ENCODE results near the gene ALG6. TPM values are rescaled to one million over a fixed set of nuclear protein-coding genes. Genes with fewer than 3 reads are reported as not detected.

ALG6 gene
- total RNA-seq, 1 experiment from 2014 or later, result 21.4 TPM

DNA sequence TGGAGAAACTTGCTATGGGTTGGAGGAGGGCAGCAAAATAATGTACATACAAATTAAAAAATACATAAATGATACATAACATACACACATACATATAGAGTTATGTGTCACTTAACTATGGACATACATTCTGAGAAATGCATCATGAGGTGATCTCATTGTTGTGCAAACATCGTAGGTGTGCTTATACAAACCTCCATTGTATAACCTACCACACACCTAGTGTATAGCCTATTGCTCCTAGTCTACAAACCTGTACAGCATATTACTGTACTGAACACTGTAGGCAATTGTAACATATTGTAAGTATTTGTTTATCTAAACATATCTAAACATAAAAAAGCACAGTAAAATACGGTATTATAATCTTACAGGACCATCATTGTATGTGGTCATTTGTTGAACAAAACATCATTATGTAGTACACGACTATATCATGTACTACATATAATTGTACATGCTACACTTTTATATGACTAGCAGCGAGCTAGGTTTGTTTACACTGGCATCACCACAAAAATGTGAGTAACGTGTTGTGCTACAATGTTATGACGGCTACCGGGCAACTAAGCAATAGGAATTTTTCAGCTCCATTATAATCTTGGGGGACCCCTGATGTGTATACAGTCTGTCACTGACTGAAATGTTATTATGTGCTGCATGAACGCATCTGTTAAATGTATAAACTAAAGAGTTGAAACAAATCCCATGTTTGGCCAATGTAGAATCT, 120.1 kb downstream of the ALG6 start:
- Histone ChIP-seq H2BK120ac (ENCODE audit: low read depth, low read length, poor library complexity, severe bottlenecking) (no peak overlapping the region), H3K14ac (ENCODE audit: insufficient read depth, low read length) (no peak overlapping the region), H4K20me1 (ENCODE audit: control insufficient read depth, insufficient read depth, insufficient read length) (no peaks in the 10 kb centered on the region), H3K23ac (ENCODE audit: insufficient read length, low read depth, low read length) (no peak overlapping the region), H4K91ac (ENCODE audit: insufficient read length, low read depth, low read length) (no peak overlapping the region), H2BK5ac (ENCODE audit: insufficient read length, low read length) (no peak overlapping the region), H2BK15ac (ENCODE audit: low read depth, low read length) (no peak overlapping the region), H3K79me2 (ENCODE audit: insufficient read depth, low read length) (no peaks in the 10 kb centered on the region), H3K4me2 (ENCODE audit: insufficient read depth, insufficient read length, low read length) (no peak overlapping the region), H4K5ac (ENCODE audit: insufficient read length, low read depth, low read length) (no peak overlapping the region), H3K9ac (ENCODE audit: extremely low read depth, insufficient read length, low read length) (no peak overlapping the region), H3K4ac (ENCODE audit: low read depth, low read length) (no peak overlapping the region), H2BK12ac (ENCODE audit: insufficient read length, low read depth, low read length) (no peak overlapping the region), H2BK20ac (ENCODE audit: low read depth, low read length, poor library complexity, severe bottlenecking) (no peak overlapping the region), H3K23me2 (ENCODE audit: insufficient read length, low read depth, low read length, poor library complexity, severe bottlenecking) (no peaks in the 10 kb centered on the region), H3K9me3 (ENCODE audit: control insufficient read depth, low read depth, low read length) (no peaks in the 10 kb centered on the region), H3K56ac (ENCODE audit: insufficient read length, low read depth, low read length) (no peak overlapping the region), H3K27ac (ENCODE audit: insufficient read length, low read depth, low read length) (no peak overlapping the region), H4K8ac (replicated peaks; ENCODE audit: insufficient read length, low read depth, low read length) (no peak overlapping the region), H3K18ac (ENCODE audit: insufficient read length, low read depth, low read length) (no peak overlapping the region), H3K4me1 (ENCODE audit: insufficient read depth, low read length) (no peaks in the 10 kb centered on the region), H2AK5ac (ENCODE audit: insufficient read length, low read length) (no peak overlapping the region), H2AFZ (ENCODE audit: low read length) (no peak overlapping the region), H3K27me3 (ENCODE audit: insufficient read depth, low read length) (no peaks in the 10 kb centered on the region), H3K79me1 (ENCODE audit: insufficient read depth, low read depth, low read length, poor library complexity, severe bottlenecking) (no peaks in the 10 kb centered on the region), H3T11ph (ENCODE audit: low read length) (no peak overlapping the region)
- no peaks in the 10 kb centered on the region for H3K27me3 Mint-ChIP-seq (ENCODE audit: low read depth)
- no peak for DNase-seq
- H3K4me1 Mint-ChIP-seq, result peaks cover 0 to 2% of the 10 kb centered on the region in 2 experiments; a peak in 1 of 4 replicates
- H3K27ac Mint-ChIP-seq, result no peak overlapping the region
- no peak for TF ChIP-seq CTCF (conservative IDR thresholded peaks at IDR 0.05)
- no peaks in the 10 kb centered on the region for H3K36me3 Mint-ChIP-seq (ENCODE audit: insufficient read depth in 1 of 3, low read depth in 3 of 3)
- WGBS (ENCODE audit: extremely low coverage, insufficient read length, low lambda C conversion rate), result no CpG with 5 or more reads among the region's 8 CpGs
- H3K9me3 Mint-ChIP-seq, result no peaks in the 10 kb centered on the region
- H3K4me3 Mint-ChIP-seq, result no peak overlapping the region

Small RNA genes within 50 kb of the gene (microRNA-seq; reads per million reads assigned to microRNA genes)
- gene MIR6068 (ENCODE audit: borderline microRNAs expressed), result not detected

Other genes starting within 250 kb of the ALG6 start
- 25.8 and 26.1 TPM in 2 replicates for gene FOXD3, start 45.1 kb upstream of the ALG6 start, total RNA-seq (2021)
- 46.6 and 47.2 TPM in 2 replicates for gene ITGB3BP, start 155.6 kb downstream of the ALG6 start, total RNA-seq (2021)
- 3.0 and 4.2 TPM in 2 replicates for gene EFCAB7, start 155.9 kb downstream of the ALG6 start, total RNA-seq (2021)
- 56.4 and 58.5 TPM in 2 replicates for gene PGM1, start 225.8 kb downstream of the ALG6 start, total RNA-seq (2021)

All from H9 (cell line).